AG20443 (cell line): ENCODE results near the gene TMCC2.
"Not testable (repeated sequence)": the region's sequence is repeated elsewhere in the genome, so short reads cannot be mapped to it uniquely, and the experiment has no call there.

ENCODE experiments used
- DNase-seq: peaks from one replicate; pipeline ENCODE4 v3.0.0; 2012; ENCODE audit warnings: low spot score, mixed read lengths

Gene TMCC2

GRCh38 chr1:205211839-205212536 is 15.8 kb upstream of the TMCC2 start:
- no peak for DNase-seq

DNA sequence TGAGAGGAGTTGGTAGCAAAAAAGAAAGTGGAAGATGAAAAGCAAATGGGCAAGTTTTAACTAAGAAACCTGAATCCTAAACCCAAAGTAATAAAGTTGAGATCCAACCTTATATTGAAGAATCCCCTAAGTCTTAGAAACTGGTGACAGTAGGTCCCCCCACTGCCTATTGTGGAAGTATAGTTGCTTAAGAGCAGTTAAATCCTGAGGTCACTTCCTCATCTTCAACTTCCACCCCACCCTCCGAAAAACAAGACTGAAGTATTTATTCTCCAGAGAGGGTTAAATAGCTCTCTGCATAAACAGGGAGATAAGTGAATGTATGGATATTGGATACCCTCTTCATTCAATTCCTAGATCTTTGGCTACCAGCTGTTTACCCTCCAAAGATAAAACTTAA is 13.0 kb upstream of the TMCC2 start:
- DNase-seq = no peak

DNA sequence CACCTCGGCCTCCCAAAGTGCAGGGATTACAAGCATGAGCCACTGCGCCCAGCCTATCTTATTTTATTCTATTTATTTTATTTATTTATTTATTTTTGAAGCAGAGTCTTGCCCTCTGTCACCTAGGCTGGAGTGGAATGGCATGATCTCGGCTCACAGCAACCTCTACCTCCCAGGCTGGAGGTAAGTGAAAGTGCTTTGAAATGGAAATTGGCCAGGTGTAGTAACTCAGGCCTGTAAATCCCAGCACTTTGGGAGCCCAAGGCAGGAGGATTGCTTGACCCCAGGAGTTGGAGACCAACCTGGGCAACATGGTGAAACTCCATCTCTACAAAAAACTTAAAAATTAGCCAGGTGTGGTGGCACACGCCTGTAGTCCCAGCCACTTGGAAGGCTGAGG is 11.2 kb upstream of the TMCC2 start:
- no peak for DNase-seq

DNA sequence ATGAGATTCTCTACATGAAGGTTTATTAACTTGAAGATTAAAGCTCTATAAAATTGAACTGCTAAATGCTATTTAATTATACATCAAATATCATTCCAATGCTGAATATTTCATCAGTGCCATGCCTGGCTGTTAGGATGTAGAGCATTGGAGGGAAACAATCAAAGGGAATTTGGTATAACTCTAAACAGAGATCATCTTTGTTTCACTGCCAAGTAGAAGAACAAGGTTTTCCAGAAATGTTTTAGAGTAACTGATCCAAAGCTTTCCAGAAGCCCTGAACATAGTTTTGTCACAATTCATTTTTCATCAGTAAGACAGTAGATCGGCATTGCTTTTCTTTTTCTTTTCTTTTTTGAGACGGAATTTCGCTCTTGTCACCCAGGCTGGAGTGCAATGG is 10.3 kb upstream of the TMCC2 start:
- DNase-seq = no peak

DNA sequence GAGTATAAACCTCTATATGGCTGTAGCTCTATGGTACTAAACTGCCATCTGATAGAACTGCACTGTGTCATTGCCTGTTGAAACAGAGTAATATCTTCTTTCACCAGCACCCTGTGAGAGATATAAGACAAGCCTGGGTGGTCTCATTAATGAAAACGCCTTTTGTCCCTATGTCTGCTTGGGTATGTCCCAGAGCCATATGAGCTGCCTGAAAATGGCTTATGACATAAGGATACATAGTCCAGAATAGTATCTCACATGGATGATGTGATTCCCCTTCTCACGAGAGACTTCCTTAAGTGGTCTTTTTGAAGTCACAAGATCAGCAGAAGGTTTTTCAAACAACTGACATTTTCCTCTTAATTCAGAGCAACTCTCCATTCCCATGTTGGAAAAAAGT is 7.3 kb upstream of the TMCC2 start:
- no peak for DNase-seq

DNA sequence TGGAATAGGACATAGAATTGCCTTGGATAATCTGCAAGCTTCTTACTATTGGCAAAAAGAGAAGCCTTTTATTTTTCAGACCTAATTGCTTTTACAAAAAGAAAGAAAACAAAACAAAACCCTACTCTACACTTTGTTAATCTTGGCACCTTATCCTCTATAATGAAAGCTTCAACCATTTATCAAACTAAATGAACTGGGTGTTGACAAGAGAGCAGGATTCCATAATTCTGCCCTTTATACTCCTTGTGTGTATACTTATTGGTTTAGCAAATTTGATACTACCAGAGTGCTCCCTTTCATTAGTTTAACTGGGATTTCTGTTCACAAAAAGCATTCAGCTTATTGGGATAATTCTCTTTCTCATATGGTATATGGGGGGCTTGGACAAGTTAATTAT is 3.0 kb upstream of the TMCC2 start:
- DNase-seq = no peak

- DNase-seq = no peak
Observed at GRCh38 chr1:205225901-205226765, 1.6 kb upstream of the TMCC2 start.

DNA sequence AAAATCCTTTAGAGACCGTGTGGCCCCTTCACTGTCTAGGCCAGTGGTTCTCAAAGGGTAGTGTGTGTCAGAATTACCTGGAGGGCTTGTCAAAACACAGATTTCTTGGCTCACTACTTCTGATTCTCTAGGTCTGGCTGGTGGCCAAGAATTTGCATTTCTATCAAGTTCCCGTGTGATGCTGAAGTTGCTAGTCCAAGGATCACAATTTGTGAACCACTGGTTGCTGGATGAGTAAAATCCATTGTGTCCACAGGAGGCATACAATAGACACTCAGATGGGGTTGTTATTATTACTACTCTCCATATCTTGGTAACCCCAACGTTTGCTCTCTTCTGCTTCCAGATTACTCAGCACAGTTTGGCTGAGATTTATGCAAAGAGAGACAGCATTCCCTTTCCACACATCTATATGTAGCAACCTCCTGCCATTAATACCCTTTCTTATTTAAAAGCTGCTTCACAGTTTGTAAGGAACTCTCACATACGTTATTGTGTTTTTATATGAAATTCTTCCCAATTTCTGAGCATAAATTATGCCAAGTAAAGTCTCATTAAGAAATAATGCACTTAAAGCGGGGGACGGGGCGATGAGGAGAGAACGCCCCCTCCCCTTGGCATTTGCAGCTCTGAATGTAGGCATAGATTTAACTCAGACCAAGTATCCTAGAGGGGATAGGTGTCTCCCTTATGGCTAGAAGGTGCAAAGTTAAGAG is 720 bp upstream of the TMCC2 start:
- DNase-seq = peak; percentile 40

DNA sequence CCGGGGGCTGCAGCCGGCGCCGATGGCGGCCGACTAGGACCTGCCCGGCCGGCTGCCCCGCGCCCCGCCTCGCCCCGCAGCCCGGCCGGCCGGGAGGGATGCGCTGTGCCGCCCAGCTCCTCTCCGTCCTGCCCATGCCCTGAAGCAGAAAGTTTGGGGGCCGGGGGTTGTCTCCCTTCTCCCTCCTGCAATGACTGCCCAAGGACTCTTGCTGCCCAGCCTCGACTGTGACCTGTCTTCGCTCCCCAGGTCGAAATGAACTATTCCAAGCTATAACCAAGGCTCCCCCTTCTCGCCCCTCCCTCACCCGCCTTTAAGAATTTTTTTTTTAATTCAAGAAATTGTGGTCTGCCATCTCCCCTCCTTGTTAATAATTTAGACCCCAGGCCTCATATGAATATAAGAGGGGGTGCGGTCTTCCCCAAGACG is 361 bp downstream of the TMCC2 start:
- DNase-seq = no peak

- DNase-seq = peak; percentile 73
Observed at GRCh38 chr1:205229399-205229871, 1.7 kb downstream of the TMCC2 start.

- DNase-seq = no peak
Observed at GRCh38 chr1:205229916-205230700, 2.4 kb downstream of the TMCC2 start.

DNA sequence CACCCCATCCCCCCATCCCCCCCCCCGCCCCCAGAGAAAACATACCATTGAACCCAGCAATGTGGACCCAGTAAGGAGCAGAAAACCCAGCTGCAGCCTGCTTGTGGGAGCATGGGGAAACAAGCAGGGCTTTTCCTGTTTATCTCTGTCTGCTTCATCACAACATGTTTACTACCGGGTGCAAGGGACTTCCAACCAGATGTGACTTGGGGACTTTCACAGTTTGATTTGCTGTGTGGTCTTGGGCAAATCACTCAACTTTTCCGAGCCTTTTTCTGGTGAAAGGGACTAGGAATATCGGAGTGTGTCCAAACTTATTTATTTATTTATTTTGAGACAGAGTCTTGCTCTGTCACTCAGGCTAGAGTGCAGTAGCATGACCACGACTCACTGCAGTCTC is 3.2 kb downstream of the TMCC2 start:
- no peak for DNase-seq

DNA sequence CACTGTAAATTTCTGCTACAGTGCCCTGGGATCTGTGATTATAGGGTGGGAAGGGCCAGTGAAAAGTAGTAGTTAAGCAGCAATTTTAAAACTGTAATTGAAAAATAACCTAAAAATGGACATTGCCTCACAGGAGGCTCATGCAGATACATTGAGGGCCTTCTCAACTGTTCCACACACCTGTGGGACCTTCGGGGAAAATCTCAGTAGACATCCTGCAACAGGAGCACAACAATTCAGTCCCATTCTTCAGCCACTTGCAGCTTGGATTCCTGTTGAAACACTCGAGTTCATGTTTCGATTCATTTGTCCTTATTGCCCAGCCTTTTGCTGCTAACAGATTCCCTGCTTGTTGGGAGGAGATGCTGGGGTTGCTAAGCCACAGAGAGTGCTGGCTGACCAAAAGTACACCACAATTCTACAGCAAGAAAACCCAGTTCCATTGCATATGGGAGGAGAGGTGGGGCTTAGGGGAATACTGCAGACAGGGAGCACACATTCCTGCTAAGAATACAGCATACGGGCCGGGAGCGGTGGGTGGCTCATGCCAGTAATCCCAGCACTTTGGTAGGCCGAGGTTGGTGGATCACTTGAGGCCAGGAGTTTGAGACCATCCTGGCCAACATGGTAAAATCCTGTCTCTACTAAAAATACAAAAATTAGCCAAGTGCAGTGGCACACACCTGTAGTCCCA is 4.5 kb downstream of the TMCC2 start:
- no peak for DNase-seq

- no peak for DNase-seq
Observed at GRCh38 chr1:205232945-205233397, 5.2 kb downstream of the TMCC2 start.

DNA sequence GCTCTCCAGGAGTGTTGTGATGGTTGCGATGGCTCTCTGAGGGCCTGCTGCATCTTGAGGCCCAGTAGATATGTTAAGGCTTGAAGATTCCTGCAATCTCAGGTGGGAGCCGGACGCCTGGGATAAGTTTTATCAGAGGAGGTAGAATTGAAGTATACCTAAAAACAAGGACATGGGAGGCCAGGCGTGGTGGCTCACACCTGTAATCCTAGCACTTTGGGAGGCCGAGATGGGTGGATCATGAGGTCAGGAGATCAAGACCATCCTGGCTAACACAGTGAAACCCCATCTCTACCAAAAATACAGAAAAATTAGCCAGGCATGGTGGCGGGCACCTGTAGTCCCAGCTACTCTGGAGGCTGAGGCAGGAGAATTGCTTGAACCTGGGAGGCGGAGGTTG is 6.2 kb downstream of the TMCC2 start:
- not testable (repeated sequence) for DNase-seq

DNA sequence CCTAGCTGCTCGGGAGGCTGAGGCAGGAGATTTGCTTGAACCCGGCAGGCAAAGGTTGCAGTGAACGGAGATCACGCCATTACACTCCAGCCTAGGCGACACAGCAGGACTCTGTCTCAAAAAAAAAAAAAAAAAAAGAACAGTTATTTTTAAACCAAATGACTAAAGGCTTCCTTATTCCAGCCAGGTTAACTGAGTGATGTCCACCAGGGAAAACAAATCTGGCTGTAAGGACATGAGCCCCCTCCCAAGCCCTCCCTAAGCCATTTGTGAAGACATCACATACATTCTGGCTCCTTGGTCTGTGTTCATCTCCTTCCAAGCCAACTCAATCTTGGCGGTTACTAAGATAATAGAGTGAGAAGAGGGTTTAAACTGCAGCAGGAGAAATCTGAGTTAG is 8.2 kb downstream of the TMCC2 start:
- no peak for DNase-seq

DNA sequence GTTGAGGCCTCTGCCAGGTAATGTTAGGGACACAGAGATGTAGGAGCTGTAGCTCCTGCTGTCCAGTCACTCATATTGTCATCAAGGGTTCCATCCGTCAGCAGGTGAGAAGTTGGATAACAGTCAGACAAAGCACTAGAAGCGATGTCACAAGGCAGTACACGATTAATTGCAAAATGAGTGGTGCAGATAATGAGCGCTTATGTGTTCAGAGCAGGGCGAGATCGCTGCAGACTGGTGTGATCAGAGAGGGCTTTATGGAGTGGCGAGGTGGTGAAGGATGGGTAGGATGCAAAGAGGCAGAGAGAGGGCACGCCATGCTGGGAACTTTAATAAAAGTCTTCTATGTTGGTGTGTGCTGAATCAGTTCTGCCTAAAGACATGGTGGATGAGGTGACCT is 8.8 kb downstream of the TMCC2 start:
- DNase-seq = no peak

- DNase-seq = no peak
Observed at GRCh38 chr1:205236951-205237475, 9.3 kb downstream of the TMCC2 start.

GRCh38 chr1:205237526-205238484 is 10.1 kb downstream of the TMCC2 start:
- DNase-seq = no peak

- DNase-seq = no peak
Observed at GRCh38 chr1:205239078-205239477, 11.3 kb downstream of the TMCC2 start.
